ENCODE measurements around the gene ANKS1A. TPM values are rescaled to one million over a fixed set of nuclear protein-coding genes. Genes with fewer than 3 reads are reported as not detected.
"Not testable (repeated sequence)": the region's sequence is repeated elsewhere in the genome, so short reads cannot be mapped to it uniquely, and the experiment has no call there.

The ANKS1A gene
- total RNA-seq, 3 donors from 2014 or later, result 30.0 to 62.4 (median 33.3) TPM

DNA sequence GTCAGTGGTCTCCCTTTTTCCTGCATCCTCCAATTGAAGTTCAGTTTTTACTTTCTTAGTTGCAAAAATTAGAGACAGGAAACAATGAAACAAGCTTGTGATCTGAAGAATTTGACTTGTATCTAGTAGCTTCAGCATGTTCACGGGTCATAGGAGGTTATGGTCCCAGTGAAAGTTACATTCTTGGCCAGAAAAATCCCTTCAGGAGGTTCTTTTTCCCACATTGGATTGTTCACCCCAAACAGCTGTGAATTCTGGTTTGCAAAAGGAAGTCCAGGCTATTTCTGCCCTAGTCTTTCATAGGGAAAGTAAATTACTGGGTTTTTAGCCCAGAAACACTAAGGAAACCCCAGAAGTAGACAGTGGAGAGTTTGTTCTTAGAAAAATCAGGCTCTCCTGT, 8.1 kb downstream of the ANKS1A start:
- intact Hi-C loops (cut with DNase I, micrococcal nuclease), result no loop called here

DNA sequence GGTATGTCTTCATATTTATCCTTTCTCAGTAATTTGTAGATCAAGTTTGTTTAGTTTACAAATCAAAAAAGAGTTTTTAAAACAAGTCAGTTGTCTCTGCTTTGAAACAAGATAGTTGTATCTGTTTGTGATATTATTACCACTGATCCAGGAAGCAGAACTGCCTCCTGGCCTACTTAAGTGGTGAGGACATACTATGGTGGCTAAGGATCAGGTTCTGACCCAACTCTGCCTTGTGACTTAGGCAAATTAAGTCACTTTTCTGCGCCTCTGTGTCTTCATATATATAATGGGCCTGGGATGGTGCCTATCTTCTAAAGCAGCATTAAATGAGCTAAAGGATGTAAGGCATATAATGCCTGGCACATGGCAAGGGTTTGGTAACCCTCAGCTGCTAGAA, 8.7 kb downstream of the ANKS1A start:
- Histone ChIP-seq H3K9me3 (no peaks in the 10 kb centered on the region), H3K36me3 (ENCODE audit: low read depth) (no peaks in the 10 kb centered on the region), H3K4me3 (no peak overlapping the region), H3K4me1 (ENCODE audit: low read depth) (no peaks in the 10 kb centered on the region)
- no peak for DNase-seq
- TF ChIP-seq, protein P1, sequence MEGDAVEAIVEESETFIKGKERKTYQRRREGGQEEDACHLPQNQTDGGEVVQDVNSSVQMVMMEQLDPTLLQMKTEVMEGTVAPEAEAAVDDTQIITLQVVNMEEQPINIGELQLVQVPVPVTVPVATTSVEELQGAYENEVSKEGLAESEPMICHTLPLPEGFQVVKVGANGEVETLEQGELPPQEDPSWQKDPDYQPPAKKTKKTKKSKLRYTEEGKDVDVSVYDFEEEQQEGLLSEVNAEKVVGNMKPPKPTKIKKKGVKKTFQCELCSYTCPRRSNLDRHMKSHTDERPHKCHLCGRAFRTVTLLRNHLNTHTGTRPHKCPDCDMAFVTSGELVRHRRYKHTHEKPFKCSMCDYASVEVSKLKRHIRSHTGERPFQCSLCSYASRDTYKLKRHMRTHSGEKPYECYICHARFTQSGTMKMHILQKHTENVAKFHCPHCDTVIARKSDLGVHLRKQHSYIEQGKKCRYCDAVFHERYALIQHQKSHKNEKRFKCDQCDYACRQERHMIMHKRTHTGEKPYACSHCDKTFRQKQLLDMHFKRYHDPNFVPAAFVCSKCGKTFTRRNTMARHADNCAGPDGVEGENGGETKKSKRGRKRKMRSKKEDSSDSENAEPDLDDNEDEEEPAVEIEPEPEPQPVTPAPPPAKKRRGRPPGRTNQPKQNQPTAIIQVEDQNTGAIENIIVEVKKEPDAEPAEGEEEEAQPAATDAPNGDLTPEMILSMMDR (IDR thresholded peaks at IDR 0.05), result no peak
- intact Hi-C loops (cut with DNase I, micrococcal nuclease), result no loop called here
- no peak for ATAC-seq

More for the DNA sequence above, 8.1 kb downstream of the ANKS1A start:
- ATAC-seq (no peak), DNase-seq (no peak)
- TF ChIP-seq, protein P1 (IDR thresholded peaks at IDR 0.05), result no peak
- Histone ChIP-seq H3K4me1 (ENCODE audit: low read depth) (no peaks in the 10 kb centered on the region), H3K36me3 (ENCODE audit: low read depth) (no peaks in the 10 kb centered on the region), H3K9me3 (no peaks in the 10 kb centered on the region), H3K4me3 (no peak overlapping the region)

DNA sequence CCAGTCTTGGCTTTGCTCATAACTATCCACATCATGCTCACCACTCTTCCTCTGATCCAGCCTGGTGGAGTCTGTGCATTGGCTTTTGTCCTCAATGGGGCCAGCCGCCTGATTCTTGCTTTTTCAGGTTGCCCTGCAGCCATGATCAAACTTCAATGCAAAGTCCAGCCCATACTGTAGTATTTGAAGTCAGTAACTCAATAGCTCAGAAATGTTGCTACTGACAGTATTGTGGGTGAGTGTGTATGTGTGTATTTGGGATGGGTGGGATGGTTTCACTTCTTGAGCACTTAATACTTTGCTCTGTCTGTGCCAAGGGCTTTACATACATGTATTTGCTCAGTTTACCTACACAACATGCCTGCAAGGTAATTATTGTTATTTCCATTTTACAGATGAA, 10.7 kb downstream of the ANKS1A start:
- ATAC-seq; H3K9me3 ChIP-seq; H3K4me1 ChIP-seq (ENCODE audit: low read depth); H3K4me3 ChIP-seq; DNase-seq; intact Hi-C loops (cut with DNase I, micrococcal nuclease); H3K36me3 ChIP-seq (ENCODE audit: low read depth): not testable (repeated sequence)

DNA sequence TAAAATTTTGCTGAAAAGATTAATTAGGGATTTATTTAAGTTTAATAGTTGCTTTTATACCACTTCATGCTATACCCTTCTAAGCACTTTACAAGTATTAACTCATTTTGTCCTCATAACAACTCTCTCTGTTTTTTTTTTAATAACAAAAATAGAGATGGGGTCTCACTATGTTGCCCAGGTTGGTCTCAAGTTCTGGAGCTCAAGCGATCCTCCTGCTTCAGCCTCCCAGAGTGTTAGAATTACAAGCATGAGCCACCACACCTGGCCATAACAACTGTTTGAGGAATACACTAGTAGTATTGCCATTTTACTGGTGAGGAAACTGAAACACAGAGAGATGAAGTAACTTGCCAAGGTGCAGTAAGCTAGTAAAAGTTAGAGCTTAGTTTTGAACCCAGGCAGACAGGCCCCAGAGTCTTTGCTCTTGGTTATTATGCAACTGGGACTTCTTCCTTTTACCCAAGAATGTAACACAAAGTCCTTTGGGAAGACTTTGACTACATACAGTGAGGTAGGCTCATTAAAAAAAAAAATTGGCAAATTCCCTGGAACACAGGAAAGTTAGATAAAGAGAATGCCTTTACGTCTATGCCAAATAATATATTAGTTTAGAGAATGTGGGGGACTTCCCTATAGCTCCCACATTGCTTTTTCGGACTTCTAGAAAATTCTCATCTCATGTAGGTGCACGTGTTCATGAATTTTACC, 11.4 kb downstream of the ANKS1A start:
- ATAC-seq, result no peak
- DNase-seq, result no peak
- H3K9me3 ChIP-seq, result no peaks in the 10 kb centered on the region
- no peak overlapping the region for H3K4me3 ChIP-seq
- no peaks in the 10 kb centered on the region for H3K4me1 ChIP-seq (ENCODE audit: low read depth)
- TF ChIP-seq, protein P1 (IDR thresholded peaks at IDR 0.05), result no peak
- no peaks in the 10 kb centered on the region for H3K36me3 ChIP-seq (ENCODE audit: low read depth)
- intact Hi-C loops (cut with DNase I, micrococcal nuclease), result no loop called here

DNA sequence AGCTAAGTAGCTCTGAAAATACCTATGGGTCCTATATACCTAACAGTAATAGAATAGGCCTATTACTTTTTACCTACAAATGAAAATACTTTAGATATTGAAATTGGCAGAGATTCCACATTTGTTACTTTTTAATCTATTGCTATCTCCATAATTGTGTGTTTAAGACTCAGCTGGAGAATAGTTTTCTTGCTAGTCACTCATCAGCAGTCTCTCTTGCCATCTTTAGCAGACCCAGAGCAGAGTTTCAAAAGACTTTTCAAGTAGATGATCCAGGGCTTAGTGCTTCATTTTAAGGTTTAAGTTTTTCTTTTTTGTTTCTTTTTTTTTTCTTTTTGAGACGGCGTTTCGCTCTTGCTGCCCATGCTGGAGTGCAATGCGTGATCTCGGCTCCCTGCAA, 12.9 kb downstream of the ANKS1A start:
- DNase-seq (no peak), ATAC-seq (no peak)
- intact Hi-C loops (cut with DNase I, micrococcal nuclease), result no loop called here
- H3K9me3 ChIP-seq, result no peaks in the 10 kb centered on the region
- TF ChIP-seq, protein P1 (IDR thresholded peaks at IDR 0.05), result no peak
- H3K36me3 ChIP-seq (ENCODE audit: low read depth), result no peaks in the 10 kb centered on the region
- H3K4me3 ChIP-seq, result no peak overlapping the region
- no peaks in the 10 kb centered on the region for H3K4me1 ChIP-seq (ENCODE audit: low read depth)

DNA sequence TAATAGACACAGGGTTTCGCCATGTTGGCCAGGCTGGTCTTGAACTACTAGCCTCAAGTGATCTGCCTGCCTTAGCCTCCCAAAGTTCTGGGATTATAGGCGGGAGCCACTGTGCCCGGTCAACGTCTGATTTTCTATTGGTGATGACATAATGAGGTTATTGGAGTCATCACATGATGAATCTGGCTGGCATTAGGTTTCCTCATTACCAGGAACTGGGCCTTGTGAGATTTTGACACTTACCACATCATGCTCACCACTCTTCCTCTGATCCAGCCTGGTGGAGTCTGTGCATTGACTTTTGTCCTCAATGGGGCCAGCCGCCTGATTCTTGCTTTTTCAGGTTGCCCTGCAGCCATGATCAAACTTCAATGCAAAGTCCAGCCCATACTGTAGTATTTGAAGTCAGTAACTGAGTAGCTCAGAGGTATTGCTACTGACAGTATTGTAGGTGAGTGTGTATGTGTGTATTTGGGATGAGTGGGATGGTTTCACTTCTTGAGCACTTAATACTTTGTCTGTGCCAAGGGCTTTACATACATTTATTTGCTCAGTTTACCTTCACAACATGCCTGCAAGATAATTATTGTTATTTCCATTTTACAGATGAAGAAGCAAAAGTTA, 16.0 kb downstream of the ANKS1A start:
- no peaks in the 10 kb centered on the region for H3K36me3 ChIP-seq (ENCODE audit: low read depth)
- DNase-seq (no peak), ATAC-seq (peak; percentile 64)
- no peak overlapping the region for H3K4me3 ChIP-seq
- no peaks in the 10 kb centered on the region for H3K9me3 ChIP-seq
- no peaks in the 10 kb centered on the region for H3K4me1 ChIP-seq (ENCODE audit: low read depth)
- TF ChIP-seq, protein P1 (IDR thresholded peaks at IDR 0.05), result no peak
- intact Hi-C loops (cut with DNase I, micrococcal nuclease), result no loop called here

Data from mucosa of descending colon (tissue), 3 donors.